RKO (cell line): Measurements from ENCODE around the gene TMC4.

Experiments
- DNase-seq: peaks from one replicate; pipeline ENCODE4 v3.0.0-alpha.2; 2016; ENCODE audit warnings: low spot score

Gene TMC4

DNA sequence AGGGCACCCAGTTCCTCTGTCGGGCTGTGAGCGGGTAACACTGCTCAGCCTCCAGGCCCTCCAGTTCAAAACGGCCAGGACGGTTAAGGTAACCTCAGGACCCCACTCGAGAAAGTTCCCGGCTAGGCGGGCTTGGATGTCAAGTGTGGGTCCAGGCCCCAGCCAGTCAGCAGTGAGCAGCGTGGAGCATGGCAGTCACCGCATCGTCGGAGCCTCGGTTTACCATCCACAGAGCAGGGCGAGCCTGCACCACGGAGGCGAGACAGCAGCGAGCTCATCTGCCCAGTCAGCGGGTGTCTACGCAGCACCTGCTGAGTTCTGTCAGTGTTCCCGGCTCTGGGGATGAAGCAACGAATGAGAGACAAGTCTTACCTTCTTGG is 43.4 kb downstream of the TMC4 start:
- DNase-seq: no peak

DNA sequence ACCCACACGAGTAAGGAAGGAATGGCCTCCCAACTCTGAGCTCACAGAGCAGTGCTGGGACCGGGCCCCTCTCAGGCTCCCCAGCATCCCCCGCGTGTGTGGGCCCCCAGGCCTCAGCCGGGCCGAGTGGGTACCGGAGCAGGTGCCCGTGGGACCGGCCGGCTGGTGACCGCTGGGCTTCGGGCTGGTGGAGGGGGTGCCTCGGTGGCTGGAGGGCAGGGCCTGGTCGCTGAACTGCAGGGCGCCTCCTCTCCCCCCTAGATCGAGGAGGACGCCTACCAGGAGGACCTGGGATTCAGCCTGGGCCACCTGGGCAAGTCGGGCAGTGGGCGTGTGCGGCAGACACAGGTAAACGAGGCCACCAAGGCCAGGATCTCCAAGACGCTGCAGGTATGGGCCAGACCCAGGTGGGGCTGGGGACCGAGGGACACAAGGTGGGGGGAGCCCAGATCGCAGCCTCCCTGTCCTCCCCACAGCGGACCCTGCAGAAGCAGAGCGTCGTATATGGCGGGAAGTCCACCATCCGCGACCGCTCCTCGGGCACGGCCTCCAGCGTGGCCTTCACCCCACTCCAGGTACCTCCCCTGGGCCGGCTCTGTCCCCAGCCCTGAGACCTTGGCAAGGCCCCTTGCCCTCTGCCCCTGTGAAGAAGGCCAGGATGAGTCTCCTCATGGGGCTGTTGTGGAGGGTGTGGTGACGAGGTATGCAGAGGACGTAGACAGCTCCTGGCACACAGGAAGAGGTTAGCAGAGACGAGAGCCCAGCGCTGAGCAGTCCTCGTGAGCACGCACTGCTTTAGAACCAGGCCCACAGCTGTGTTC is 44.0 kb downstream of the TMC4 start:
- DNase-seq: no peak

DNA sequence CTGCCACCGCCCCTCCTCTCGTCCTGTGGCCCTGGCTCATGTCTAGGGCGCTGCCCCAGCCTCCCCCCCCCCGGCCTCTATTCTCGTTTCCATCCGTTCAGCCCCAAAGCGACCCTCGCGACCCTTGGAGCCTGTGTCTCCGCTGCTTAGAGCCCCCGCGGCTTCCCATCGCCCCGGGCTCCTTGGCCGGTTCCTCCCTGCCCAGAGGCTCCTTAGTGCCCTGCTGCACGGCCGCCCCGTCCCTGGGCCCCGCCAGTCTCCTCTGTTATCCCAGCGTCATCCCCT is 44.6 kb downstream of the TMC4 start:
- no peak for DNase-seq

DNA sequence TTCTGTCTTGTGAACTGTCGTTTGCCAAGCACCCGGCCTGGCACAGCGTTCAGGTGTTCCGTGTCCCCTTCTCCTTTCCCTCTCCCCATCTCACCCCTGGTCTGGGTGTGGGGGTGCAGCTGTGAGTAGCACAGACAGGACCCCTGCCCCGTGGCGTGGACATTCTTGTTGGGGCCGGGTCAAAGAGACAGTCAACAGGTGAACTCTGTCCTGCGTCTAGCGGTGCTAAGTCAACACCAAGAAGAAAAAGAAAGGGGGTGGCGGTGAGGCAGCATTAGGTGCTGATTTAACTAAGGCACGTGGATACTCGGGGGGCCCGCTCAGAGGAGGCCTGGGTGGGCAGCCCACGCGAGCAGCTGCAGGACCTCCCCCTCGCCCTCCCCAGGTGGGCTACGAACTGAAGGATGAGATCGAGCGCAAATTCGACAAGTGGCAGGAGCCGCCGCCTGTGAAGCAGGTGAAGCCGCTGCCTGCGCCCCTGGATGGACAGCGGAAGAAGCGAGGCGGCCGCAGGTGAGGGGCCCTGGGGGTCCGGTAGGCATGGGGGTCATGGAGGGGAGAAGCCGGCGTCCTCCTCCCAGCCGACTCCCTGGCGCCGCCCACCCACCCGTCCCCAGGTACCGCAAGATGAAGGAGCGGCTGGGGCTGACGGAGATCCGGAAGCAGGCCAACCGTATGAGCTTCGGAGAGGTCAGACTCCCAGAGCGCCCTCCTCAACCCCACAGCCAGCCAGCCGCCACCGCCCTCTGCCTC is 45.1 kb downstream of the TMC4 start:
- DNase-seq: no peak

DNA sequence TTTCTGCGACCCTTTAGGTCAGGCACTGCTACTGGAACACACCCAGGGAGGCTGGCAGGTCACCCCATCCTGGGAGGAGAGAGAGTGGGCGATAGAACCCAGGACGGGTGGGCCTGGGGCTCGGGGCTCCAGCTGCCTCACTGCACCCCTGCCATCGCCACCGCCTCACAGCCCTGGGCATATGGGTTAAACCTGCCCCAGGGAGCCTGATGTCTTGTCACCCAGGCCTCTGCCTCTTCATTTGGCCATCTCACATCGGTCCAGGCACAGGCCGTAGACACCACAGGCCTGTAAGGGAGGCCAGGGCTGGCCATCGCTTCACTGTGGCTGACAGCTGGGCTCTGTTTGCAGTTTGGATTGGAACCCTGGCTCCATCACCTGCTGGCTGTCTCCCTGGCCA is 47.2 kb downstream of the TMC4 start:
- DNase-seq: no peak

DNA sequence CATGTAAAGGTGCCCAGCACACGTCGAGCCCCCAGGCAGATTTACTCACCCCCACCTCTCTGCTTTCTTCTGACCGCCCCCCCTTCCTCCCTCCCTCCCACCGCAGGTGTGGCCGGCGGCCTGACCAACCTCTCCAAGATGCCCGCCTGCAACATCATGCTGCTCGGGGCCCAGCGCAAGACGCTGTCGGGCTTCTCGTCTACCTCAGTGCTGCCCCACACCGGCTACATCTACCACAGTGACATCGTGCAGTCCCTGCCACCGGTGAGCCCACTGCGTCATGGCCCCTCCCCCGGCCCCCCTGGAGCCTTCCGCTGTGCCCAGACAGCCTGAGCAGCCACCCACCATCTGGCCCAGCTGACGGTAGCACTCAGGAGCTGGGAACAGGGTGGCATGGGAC is 48.6 kb downstream of the TMC4 start:
- no peak for DNase-seq

DNA sequence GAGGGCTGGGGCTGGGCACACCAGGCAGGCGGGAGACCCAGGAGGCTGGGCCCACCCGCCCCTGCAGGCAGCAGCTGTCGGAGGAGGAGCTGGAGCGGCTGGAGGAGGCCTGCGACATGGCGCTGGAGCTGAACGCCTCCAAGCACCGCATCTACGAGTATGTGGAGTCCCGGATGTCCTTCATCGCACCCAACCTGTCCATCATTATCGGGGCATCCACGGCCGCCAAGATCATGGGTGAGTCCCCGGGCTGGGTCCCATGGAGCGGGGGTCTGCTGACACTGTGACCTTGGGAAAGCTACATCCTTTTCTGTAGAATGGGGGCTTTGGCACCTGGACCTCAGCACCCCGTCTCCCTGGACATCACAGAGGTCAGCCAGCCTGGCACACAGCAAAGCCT is 49.3 kb downstream of the TMC4 start:
- DNase-seq: no peak

DNA sequence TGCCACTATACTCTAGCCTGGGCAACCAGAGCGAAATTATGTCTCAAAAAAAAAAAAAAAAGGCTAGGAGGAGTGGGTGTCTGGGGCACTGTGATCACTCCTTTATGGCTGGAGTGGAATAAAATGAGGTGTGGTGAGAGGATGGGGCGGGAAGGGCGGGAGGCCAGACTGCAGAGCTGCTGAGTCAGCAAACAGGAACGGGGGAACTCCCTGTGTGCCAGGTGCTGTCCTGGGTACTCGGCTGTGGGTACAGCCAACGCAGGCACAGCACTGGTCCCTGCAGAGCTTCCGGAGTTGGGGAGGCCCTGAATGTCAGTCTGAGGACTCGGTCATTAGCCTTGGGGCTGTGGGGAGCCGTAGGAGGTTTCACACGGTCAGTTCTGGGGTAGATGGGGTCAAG is 51.7 kb downstream of the TMC4 start:
- no peak for DNase-seq

DNA sequence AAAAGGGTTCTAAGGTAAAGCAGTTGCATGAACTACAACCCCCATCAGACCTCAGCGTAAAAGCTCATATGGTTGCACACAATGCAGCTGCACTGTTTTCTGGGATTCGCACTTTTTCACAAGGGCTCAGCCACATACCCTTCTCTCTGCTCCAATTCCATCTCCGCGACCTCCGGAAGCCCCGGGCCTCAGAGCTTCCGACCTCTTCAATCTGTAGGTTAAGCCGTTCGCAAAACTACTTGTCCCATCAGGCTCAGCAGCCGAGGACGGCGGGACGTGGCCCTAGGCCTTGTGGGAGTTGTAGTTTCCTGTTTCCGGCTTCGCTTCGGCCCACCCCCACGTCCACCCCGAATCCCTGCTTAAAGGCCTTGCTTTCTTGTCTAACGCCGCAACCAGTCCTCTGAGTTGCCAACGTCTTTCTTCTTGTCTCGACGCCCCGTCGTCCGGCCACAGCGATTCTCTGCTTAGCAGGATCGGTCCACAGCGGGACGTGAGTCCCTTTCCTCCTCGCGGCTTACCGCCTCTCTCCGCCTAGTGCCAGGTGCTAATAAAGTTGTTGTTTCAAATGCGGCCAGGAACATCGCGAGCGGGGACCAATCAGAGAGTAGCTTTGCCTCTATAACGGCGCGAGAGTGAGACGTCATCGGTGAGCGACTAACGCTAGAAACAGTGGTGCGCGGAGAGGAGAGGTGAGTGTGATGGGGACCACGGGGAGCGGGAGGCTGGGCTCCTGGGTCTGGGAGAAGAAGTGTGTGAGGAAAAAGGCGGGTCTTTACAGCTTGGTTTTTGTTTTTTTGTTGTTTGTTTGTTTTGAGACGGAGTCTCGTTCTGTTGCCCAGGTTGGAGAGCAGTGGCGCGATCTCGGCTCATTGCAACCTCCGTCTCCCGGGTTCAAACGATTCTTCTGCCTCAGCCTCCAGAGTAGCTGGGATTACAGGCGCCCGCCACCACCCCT is 57.6 kb downstream of the TMC4 start, which contains the start of the genes PRPF31 and TFPT:
TSS of gene PRPF31 (plus strand) at position 646 of the 955 bp plus-strand sequence. CDS start 2,525 bp downstream, outside the sequence.
TSS of gene TFPT (minus strand) at position 549 of the 955 bp plus-strand sequence. CDS start at position 161, 388 bp downstream.
- DNase-seq: peak; percentile 96

DNA sequence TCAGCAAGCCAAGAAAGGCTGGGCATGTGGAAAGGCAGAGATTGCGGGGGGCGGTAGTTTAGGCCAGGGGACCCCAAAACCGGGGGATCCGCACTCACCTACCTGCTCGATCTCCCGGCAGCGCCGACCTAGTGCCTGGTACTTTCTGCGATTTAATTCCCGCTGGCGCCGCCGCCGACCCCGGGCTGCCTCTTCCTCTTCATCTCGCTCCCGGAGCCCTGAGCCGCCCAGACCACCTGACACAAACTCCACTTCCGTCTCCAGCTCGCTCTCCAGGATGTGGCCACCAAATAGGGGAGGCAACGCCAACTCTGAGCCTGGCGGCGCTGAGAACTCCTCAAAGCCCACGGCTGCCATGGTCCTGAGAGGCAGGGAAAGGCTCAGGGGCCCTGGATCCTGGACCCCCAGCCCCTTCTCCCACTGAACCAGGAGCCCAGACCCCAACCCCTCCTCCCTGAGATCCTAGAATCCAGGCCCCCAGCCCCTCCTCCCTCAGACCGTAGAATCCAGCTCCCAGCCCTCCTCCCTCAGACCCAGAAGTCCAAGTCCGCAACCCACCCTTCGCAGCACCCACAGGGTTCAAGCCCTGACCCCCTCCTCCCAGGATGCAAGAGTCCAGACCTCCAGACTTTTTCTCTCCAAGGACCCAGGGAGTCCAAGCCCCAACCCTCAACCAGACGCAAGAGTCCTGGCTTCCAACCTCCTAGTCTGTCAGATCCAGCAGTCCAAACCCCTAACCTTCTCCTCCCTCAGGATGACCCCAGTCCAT is 58.4 kb downstream of the TMC4 start:
- DNase-seq: no peak
